HL-60 (cell line): ENCODE measurements around the gene MLLT1.

ENCODE experiments used
- DNase-seq, 2 experiments: peaks; one replicate each; pipeline ENCODE4 v3.0.0-alpha.2; 2010 to 2020; ENCODE audit warnings: low read depth in 1 of 2, low spot score in 1 of 2
- H3K27ac ChIP-seq: fragments of 250-450 bp; sonication (Bioruptor Pico); replicated peaks from 2 replicates; pipeline ENCODE4 v1.5.1; 2020; ENCODE audit warnings: mild to moderate bottlenecking, moderate library complexity
- H3K27me3 ChIP-seq: fragments of 250-450 bp; sonication (Bioruptor Pico); 2 replicates; pipeline ENCODE4 v1.5.1; 2021; ENCODE audit warnings: mild to moderate bottlenecking, moderate library complexity; ENCODE audit not compliant: insufficient read depth, poor library complexity, severe bottlenecking
- H3K4me3 ChIP-seq: replicated peaks from 2 replicates; pipeline ENCODE4 v1.5.1; 2011; ENCODE audit warnings: mild to moderate bottlenecking, control low read depth, low read length; ENCODE audit not compliant: insufficient read depth
- GABPA ChIP-seq: IDR thresholded peaks from 2 replicates; pipeline ENCODE4 v1.6.1; 2012; ENCODE audit warnings: low read depth
- POLR2AphosphoS5 ChIP-seq: IDR thresholded peaks from 2 replicates; pipeline ENCODE4 v1.6.1; 2012; ENCODE audit warnings: low read depth
- SPI1 ChIP-seq: IDR thresholded peaks from 2 replicates; pipeline ENCODE4 v1.6.1; 2012; ENCODE audit warnings: low read depth, mild to moderate bottlenecking, borderline replicate concordance
- TF ChIP-seq, protein P1 (sequence below): IDR thresholded peaks from one replicate; pipeline ENCODE4 v1.5.1; 2011; ENCODE audit warnings: low read length, control low read depth, inconsistent platforms; ENCODE audit not compliant: insufficient read depth
- TF ChIP-seq, protein P2 (sequence below): IDR thresholded peaks from 2 replicates; pipeline ENCODE4 v1.6.1; 2012; ENCODE audit warnings: low read depth; ENCODE audit not compliant: insufficient replicate concordance

The MLLT1 gene

DNA sequence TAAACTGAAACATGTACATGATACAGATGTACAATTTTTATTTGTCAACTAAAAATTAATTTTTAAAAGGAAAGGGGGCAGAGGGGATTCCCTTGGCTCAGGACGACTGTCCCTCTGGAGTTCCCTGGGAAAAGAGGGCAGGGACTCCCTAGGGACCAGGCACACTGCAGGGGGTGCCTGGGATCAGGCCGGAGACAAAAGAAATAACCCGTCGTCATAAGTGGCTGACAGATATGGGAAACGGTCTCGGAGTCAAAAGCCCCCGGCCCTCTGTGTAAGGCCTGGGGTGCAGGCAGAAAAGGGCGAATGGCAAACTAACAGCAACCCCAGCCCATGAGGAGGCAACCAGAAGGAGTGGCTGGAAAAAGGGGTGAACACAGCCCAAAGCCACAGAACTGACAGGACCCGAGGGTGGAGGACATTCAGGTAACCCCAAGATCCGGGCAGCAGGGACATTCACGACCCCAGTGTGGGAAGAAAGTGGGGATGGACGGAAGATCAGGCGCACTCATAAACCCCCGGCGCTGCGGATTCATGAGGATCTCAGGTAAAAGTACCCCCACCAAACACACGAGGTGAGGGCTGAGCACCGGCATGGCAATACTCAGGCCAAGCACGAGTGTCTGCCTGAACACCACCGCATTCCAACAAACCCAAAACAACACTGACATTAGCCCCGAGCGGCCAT, 6.7 kb downstream of the MLLT1 start:
- TF ChIP-seq POLR2AphosphoS5 = no peak
- TF ChIP-seq, protein P1, sequence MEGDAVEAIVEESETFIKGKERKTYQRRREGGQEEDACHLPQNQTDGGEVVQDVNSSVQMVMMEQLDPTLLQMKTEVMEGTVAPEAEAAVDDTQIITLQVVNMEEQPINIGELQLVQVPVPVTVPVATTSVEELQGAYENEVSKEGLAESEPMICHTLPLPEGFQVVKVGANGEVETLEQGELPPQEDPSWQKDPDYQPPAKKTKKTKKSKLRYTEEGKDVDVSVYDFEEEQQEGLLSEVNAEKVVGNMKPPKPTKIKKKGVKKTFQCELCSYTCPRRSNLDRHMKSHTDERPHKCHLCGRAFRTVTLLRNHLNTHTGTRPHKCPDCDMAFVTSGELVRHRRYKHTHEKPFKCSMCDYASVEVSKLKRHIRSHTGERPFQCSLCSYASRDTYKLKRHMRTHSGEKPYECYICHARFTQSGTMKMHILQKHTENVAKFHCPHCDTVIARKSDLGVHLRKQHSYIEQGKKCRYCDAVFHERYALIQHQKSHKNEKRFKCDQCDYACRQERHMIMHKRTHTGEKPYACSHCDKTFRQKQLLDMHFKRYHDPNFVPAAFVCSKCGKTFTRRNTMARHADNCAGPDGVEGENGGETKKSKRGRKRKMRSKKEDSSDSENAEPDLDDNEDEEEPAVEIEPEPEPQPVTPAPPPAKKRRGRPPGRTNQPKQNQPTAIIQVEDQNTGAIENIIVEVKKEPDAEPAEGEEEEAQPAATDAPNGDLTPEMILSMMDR = no peak
- TF ChIP-seq GABPA = no peak
- no peak for TF ChIP-seq SPI1
- TF ChIP-seq, protein P2, sequence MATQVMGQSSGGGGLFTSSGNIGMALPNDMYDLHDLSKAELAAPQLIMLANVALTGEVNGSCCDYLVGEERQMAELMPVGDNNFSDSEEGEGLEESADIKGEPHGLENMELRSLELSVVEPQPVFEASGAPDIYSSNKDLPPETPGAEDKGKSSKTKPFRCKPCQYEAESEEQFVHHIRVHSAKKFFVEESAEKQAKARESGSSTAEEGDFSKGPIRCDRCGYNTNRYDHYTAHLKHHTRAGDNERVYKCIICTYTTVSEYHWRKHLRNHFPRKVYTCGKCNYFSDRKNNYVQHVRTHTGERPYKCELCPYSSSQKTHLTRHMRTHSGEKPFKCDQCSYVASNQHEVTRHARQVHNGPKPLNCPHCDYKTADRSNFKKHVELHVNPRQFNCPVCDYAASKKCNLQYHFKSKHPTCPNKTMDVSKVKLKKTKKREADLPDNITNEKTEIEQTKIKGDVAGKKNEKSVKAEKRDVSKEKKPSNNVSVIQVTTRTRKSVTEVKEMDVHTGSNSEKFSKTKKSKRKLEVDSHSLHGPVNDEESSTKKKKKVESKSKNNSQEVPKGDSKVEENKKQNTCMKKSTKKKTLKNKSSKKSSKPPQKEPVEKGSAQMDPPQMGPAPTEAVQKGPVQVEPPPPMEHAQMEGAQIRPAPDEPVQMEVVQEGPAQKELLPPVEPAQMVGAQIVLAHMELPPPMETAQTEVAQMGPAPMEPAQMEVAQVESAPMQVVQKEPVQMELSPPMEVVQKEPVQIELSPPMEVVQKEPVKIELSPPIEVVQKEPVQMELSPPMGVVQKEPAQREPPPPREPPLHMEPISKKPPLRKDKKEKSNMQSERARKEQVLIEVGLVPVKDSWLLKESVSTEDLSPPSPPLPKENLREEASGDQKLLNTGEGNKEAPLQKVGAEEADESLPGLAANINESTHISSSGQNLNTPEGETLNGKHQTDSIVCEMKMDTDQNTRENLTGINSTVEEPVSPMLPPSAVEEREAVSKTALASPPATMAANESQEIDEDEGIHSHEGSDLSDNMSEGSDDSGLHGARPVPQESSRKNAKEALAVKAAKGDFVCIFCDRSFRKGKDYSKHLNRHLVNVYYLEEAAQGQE = no peak
- peak overlapping the region; percentile 32 for H3K4me3 ChIP-seq
- no peaks in the 10 kb centered on the region for H3K27me3 ChIP-seq
- no peak for DNase-seq
- peak overlapping the region; percentile 59 for H3K27ac ChIP-seq

DNA sequence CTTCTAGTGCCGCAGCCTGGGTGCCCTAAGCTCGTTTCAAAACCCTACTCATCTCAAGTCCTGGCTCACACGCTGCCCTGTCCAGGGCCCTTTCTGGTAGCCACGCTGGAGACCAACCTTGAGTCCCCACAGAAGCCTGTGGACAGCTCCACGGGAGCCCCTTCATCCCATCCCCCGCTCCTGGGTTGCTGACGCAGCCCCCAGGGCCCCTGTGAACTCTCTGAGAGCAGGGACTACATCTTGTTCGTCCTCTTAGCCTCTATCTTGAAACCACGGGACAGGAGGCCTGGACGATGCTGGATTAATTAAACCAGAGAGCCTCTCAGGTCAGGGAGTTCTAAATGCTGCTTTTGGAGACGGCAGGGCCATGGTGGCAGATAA, 7.4 kb downstream of the MLLT1 start:
- TF ChIP-seq POLR2AphosphoS5 (no peak), SPI1 (no peak), GABPA (no peak)
- TF ChIP-seq, protein P1 = no peak
- TF ChIP-seq, protein P2 = no peak
- DNase-seq = no peak
- Histone ChIP-seq H3K4me3 (no peak overlapping the region), H3K27me3 (no peaks in the 10 kb centered on the region), H3K27ac (peak overlapping the region; percentile 59; the same call in 1 of the 2 replicates)

DNA sequence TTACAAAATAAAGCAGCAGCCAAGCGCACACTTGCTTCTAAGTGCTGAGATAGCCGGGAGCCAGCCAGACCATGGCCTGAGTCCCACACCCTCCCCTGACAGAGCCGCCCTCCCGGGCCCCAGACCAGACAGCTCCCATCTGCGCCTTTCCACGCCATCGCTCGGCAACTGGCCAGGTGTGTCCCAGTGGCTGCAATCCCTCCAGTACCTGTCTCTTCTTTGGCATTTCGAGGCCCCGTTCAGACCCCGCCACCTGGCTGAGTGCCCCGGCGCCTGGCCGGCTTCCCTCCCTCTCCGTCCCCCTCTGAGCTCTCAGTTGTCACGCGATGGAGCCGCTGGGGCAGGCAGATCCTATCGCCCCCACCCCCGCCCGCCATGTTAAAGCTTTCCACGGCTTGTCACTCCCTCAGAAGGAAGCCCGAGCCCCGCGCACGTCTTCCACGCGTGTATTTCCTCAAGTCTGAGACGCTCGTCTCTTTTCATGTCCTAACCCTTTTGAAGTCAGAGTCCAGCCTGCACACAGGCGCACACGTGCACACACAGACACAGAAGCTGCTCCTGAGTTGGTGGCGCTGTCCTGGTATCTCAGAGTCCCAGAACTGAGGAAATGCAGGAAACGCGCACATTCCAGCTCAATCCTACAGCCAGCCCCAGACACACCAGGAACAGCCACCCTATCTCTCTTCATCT, 7.9 kb downstream of the MLLT1 start:
- no peaks in the 10 kb centered on the region for H3K27me3 ChIP-seq
- H3K4me3 ChIP-seq = no peak overlapping the region
- H3K27ac ChIP-seq = 0 out of 2 replicates have a peak overlapping the region, but pooled peaks have one; percentile 3
- TF ChIP-seq POLR2AphosphoS5 (no peak), GABPA (no peak), SPI1 (no peak)
- TF ChIP-seq, protein P2 = no peak
- TF ChIP-seq, protein P1 = no peak
- no peak for DNase-seq
